ENCODE measurements around the gene PIGU. TPM values are rescaled to one million over a fixed set of nuclear protein-coding genes. Genes with fewer than 3 reads are reported as not detected.

The PIGU gene
- total and polyA plus RNA-seq, 2 of the 13 experiments (the other 11 are each of a cell fraction or from before 2014, with no cell fraction given), result 45.5 to 231 TPM

DNA sequence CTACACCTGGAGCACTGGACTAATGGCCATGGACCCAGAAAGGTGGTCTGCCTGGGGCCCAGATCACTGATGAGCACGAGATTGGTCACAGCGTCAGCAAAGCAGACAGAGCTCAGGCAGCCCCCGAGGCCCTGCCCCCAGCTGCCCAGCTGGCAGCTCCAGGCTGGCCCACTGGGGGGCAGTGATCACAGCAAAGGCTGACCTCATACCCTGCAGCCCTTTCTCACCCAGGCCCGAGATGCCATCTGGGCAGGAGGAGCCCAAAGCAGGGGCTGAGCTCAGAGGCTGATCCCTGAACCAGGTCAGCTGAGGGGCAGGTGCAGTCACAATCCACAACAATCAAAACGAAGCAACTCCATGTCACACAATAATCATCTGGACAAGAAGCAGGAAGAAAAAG is 114.3 kb downstream of the PIGU start:
- intact Hi-C loops (cut with micrococcal nuclease; ENCODE audit: unreplicated experiment), result no loop called here
- Histone ChIP-seq H4K20me1 (ENCODE audit: insufficient read depth, low read length) (no peaks in the 10 kb centered on the region), H3K4me3 (replicated peaks in 1 of 3; ENCODE audit: insufficient read depth in 1 of 3, low read depth in 2 of 3, low read length in 3 of 3) (no peak overlapping the region), H3K79me2 (ENCODE audit: insufficient read depth, low read length) (no peaks in the 10 kb centered on the region), H2AFZ (ENCODE audit: low read length) (no peak overlapping the region), H3K4me2 (ENCODE audit: low read depth, low read length) (no peak overlapping the region), H3K9ac (ENCODE audit: insufficient read depth, low read depth, low read length) (no peak overlapping the region), H3K27ac (ENCODE audit: extremely low read length, insufficient read depth, low read length) (no peak overlapping the region), H3K4me1 (ENCODE audit: insufficient read depth, low read length) (no peaks in the 10 kb centered on the region), H3K36me3 (replicated peaks in 1 of 2; ENCODE audit: control insufficient read depth in 1 of 2, insufficient read depth in 2 of 2, low read length in 2 of 2) (peaks cover 20 to 31% of the 10 kb centered on the region in 2 experiments; a peak in 4 of 5 replicates), H3K9me3 (ENCODE audit: low read length) (no peaks in the 10 kb centered on the region), H3K27me3 (ENCODE audit: control insufficient read depth in 1 of 2, insufficient read depth in 2 of 2, low read length in 2 of 2) (no peaks in the 10 kb centered on the region)
- in situ Hi-C loops (cut with HindIII; ENCODE audit: extremely low pct_ligation_motif_present, low pct_unique_long_range_greater_than_20kb), result no loop called here
- CTCF ChIA-PET (ENCODE audit: low intra/inter-chr PET ratio, low total read pairs), result interaction anchor here (0.9 kb wide), 1 partner anchor 207 kb away, joined by 5 read pairs; no protein-coding TSS in a partner anchor
- WGBS (ENCODE audit: low lambda C conversion rate), result 83% methylated on average over 5 of the region's 5 CpGs
- ATAC-seq (peak; percentile 70), FAIRE-seq (peak; percentile 63), DNase-seq (ENCODE audit: low spot score) (peak; percentile 31)
- BruUV-seq (replicated peaks), result no TSS peak
- POLR2A ChIA-PET, result interaction anchor here (0.7 to 1.0 kb wide), 2 partner anchors 59 to 584 kb away, joined by 4 to 5 read pairs; no protein-coding TSS in a partner anchor
- TF ChIP-seq ZNF713 (CRISPR knock-in tag; IDR thresholded peaks at IDR 0.05) (no peak), RXRA (CRISPR knock-in tag; IDR thresholded peaks at IDR 0.05) (peak; percentile 39; the same call in 1 of the 2 replicates), STAG1 (CRISPR knock-in tag; IDR thresholded peaks at IDR 0.05) (peak; percentile 83), ZFY (CRISPR knock-in tag; IDR thresholded peaks at IDR 0.05) (0 out of 2 replicates have a peak, but pooled peaks have one; percentile 14), EED (CRISPR knock-in tag; IDR thresholded peaks at IDR 0.05) (0 out of 2 replicates have a peak, but pooled peaks have one; percentile 26), SMC3 (IDR thresholded peaks at IDR 0.05; ENCODE audit: low read length) (peak; percentile 12; the same call in 1 of the 2 replicates), ZNF224 (CRISPR knock-in tag; IDR thresholded peaks at IDR 0.05) (no peak), PTBP1 (IDR thresholded peaks at IDR 0.05; ENCODE audit: low read depth, low read length, poor library complexity, severe bottlenecking) (peak; percentile 42), SMAD1 (CRISPR knock-in tag; IDR thresholded peaks at IDR 0.05; ENCODE audit: borderline replicate concordance, low read depth) (0 out of 2 replicates have a peak, but pooled peaks have one; percentile 74), MAZ (IDR thresholded peaks at IDR 0.05; ENCODE audit: borderline replicate concordance, low read depth, low read length) (no peak), MAZ (CRISPR knock-in tag; IDR thresholded peaks at IDR 0.05; ENCODE audit: low read depth) (no peak), ZNF660 (CRISPR knock-in tag; IDR thresholded peaks at IDR 0.05; ENCODE audit: borderline replicate concordance, low read depth) (no peak), ZNF768 (CRISPR knock-in tag; IDR thresholded peaks at IDR 0.05) (peak; percentile 41; the same call in 1 of the 2 replicates), ZMAT3 (CRISPR knock-in tag; conservative IDR thresholded peaks at IDR 0.05) (no peak), KDM1A (CRISPR knock-in tag; IDR thresholded peaks at IDR 0.05) (no peak), HNRNPH1 (optimal IDR thresholded peaks at IDR 0.05; ENCODE audit: low read depth, low read length) (no peak), CHCHD3 (CRISPR knock-in tag; IDR thresholded peaks at IDR 0.05) (0 out of 2 replicates have a peak, but pooled peaks have one; percentile 34)
- TF ChIP-seq, protein P1, sequence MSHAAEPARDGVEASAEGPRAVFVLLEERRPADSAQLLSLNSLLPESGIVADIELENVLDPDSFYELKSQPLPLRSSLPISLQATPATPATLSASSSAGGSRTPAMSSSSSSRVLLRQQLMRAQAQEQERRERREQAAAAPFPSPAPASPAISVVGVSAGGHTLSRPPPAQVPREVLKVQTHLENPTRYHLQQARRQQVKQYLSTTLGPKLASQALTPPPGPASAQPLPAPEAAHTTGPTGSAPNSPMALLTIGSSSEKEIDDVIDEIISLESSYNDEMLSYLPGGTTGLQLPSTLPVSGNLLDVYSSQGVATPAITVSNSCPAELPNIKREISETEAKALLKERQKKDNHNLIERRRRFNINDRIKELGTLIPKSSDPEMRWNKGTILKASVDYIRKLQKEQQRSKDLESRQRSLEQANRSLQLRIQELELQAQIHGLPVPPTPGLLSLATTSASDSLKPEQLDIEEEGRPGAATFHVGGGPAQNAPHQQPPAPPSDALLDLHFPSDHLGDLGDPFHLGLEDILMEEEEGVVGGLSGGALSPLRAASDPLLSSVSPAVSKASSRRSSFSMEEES (CRISPR knock-in tag; IDR thresholded peaks at IDR 0.05), result no peak
- TF ChIP-seq, protein P2, sequence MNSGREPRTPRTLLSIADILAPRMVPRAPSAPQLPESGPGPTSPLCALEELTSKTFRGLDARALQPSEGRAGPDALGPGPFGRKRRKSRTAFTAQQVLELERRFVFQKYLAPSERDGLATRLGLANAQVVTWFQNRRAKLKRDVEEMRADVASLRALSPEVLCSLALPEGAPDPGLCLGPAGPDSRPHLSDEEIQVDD (CRISPR knock-in tag; IDR thresholded peaks at IDR 0.05; ENCODE audit: borderline replicate concordance), result no peak
- TF ChIP-seq, protein P3, sequence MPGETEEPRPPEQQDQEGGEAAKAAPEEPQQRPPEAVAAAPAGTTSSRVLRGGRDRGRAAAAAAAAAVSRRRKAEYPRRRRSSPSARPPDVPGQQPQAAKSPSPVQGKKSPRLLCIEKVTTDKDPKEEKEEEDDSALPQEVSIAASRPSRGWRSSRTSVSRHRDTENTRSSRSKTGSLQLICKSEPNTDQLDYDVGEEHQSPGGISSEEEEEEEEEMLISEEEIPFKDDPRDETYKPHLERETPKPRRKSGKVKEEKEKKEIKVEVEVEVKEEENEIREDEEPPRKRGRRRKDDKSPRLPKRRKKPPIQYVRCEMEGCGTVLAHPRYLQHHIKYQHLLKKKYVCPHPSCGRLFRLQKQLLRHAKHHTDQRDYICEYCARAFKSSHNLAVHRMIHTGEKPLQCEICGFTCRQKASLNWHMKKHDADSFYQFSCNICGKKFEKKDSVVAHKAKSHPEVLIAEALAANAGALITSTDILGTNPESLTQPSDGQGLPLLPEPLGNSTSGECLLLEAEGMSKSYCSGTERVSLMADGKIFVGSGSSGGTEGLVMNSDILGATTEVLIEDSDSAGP (CRISPR knock-in tag; IDR thresholded peaks at IDR 0.05; ENCODE audit: borderline replicate concordance), result peak; percentile 65; the same call in 1 of the 2 replicates
- TF ChIP-seq, protein P4, sequence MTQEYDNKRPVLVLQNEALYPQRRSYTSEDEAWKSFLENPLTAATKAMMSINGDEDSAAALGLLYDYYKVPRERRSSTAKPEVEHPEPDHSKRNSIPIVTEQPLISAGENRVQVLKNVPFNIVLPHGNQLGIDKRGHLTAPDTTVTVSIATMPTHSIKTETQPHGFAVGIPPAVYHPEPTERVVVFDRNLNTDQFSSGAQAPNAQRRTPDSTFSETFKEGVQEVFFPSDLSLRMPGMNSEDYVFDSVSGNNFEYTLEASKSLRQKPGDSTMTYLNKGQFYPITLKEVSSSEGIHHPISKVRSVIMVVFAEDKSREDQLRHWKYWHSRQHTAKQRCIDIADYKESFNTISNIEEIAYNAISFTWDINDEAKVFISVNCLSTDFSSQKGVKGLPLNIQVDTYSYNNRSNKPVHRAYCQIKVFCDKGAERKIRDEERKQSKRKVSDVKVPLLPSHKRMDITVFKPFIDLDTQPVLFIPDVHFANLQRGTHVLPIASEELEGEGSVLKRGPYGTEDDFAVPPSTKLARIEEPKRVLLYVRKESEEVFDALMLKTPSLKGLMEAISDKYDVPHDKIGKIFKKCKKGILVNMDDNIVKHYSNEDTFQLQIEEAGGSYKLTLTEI (CRISPR knock-in tag; conservative IDR thresholded peaks at IDR 0.05), result no peak
